HepG2 (cell line): ENCODE measurements around the gene GTPBP6. TPM values are rescaled to one million over a fixed set of nuclear protein-coding genes. Genes with fewer than 3 reads are reported as not detected.
"Not testable (repeated sequence)": the region's sequence is repeated elsewhere in the genome, so short reads cannot be mapped to it uniquely, and the experiment has no call there.

Experiments
- AGO2 ChIP-seq: fragments of 200-400 bp; formaldehyde crosslinking; optimal IDR thresholded peaks from 2 replicates; pipeline ENCODE3; 2017; ENCODE audit warnings: mild to moderate bottlenecking, low read depth, low read length, moderate library complexity
- ETV6 ChIP-seq: sonication (generic); formaldehyde crosslinking; conservative IDR thresholded peaks from 2 replicates; pipeline ENCODE4 v1.4.0; 2020; ENCODE audit warnings: missing genetic modification reagents
- HNRNPL ChIP-seq: fragments of 200-400 bp; formaldehyde crosslinking; IDR thresholded peaks from 2 replicates; pipeline ENCODE4 v1.6.1; 2017; ENCODE audit warnings: mild to moderate bottlenecking, low read depth, low read length
- PATZ1 ChIP-seq: sonication (generic); formaldehyde crosslinking; IDR thresholded peaks from 2 replicates; pipeline ENCODE4 v1.4.0; 2020; ENCODE audit warnings: missing genetic modification reagents
- RBFOX2 ChIP-seq: fragments of 200-400 bp; formaldehyde crosslinking; IDR thresholded peaks from 2 replicates; pipeline ENCODE4 v1.6.1; 2017; ENCODE audit warnings: low read depth, mild to moderate bottlenecking, low read length
- SP1 ChIP-seq, 2 experiments: fragments of 450-650 bp in 1 of 2; sonication (generic) in 1 of 2; formaldehyde crosslinking in 1 of 2; IDR thresholded peaks; 2 replicates each; pipeline versions ENCODE4 v1.4.0 to v1.6.1; 2016 to 2020; ENCODE audit warnings: missing genetic modification reagents in 1 of 2
- ZC3H4 ChIP-seq: sonication (generic); formaldehyde crosslinking; IDR thresholded peaks from 2 replicates; pipeline ENCODE4 v1.4.0; 2020; ENCODE audit warnings: missing genetic modification reagents, borderline replicate concordance
- ZFX ChIP-seq: sonication (generic); formaldehyde crosslinking; IDR thresholded peaks from 2 replicates; pipeline ENCODE4 v1.4.0; 2020; ENCODE audit warnings: mild to moderate bottlenecking, low read depth, missing genetic modification reagents, moderate library complexity
- ZMYM3 ChIP-seq: sonication (generic); formaldehyde crosslinking; IDR thresholded peaks from 2 replicates; pipeline ENCODE4 v1.5.1; 2020; ENCODE audit warnings: mild to moderate bottlenecking, missing genetic modification reagents
- ZMYM4 ChIP-seq: sonication (generic); formaldehyde crosslinking; IDR thresholded peaks from 2 replicates; pipeline ENCODE4 v1.8.1; 2023; ENCODE audit warnings: mild to moderate bottlenecking, missing genetic modification reagents
- ZNF274 ChIP-seq: sonication (generic); formaldehyde crosslinking; IDR thresholded peaks from 2 replicates; pipeline ENCODE4 v1.5.1; 2020; ENCODE audit warnings: mild to moderate bottlenecking, missing genetic modification reagents
- ZSCAN25 ChIP-seq: sonication (generic); formaldehyde crosslinking; IDR thresholded peaks from 2 replicates; pipeline ENCODE4 v1.8.0; 2022; ENCODE audit warnings: mild to moderate bottlenecking, missing genetic modification reagents
- polyA plus RNA-seq, 8 experiments: library from polyadenylated mRNA; depleted of rRNA in 3 of 8; stranded (reverse) in 7 of 8; unstranded in 1 of 8; fragments of >200 nt; fragmentation: Illumina TruSeq in 4 of 8; extraction: Trizol in 4 of 8; gene quantifications; 2 replicates each; pipeline versions ENCODE4 v1.2.1 to v1.2.3, GENCODE V29; 2011 to 2016; ENCODE audit warnings: low read depth in 4 of 8, missing spikeins in 1 of 8, mixed read lengths in 1 of 8; ENCODE audit not compliant: insufficient read depth in 1 of 8
- total RNA-seq, 5 experiments: library from RNA; depleted of rRNA; stranded (reverse); fragments of >200 nt; fragmentation: Illumina TruSeq; extraction: Trizol; gene quantifications; 2 replicates each; pipeline ENCODE4 v1.2.3, GENCODE V29; 2016; ENCODE audit warnings: low read depth in 1 of 5
- TF ChIP-seq, protein P1 (sequence below): IDR thresholded peaks from 2 replicates; pipeline ENCODE4 v1.6.1; 2016; ENCODE audit warnings: missing genetic modification reagents, missing compliant biosample characterization
- TF ChIP-seq, protein P2 (sequence below), 2 experiments: sonication (generic) in 1 of 2; formaldehyde crosslinking in 1 of 2; IDR thresholded peaks; 2 replicates each; pipeline versions ENCODE4 v1.4.0 to v1.6.1; 2018 to 2020; ENCODE audit warnings: missing genetic modification reagents in 2 of 2, borderline replicate concordance in 1 of 2, low read depth in 1 of 2, mild to moderate bottlenecking in 1 of 2, missing biosample characterization in 1 of 2

The GTPBP6 gene
- total and polyA plus RNA-seq, 2 of the 13 experiments (the other 11 are each of a cell fraction or from before 2014, with no cell fraction given): 20.2 to 39.6 TPM

GRCh38 chrX:279757-280604 lies 38.6 kb downstream of the GTPBP6 start (continued):
- TF ChIP-seq ZNF274 (CRISPR knock-in tag) (0 out of 2 replicates have a peak, but pooled peaks have one; percentile 31), ZC3H4 (CRISPR knock-in tag) (0 out of 2 replicates have a peak, but pooled peaks have one; percentile 22), ZMYM3 (CRISPR knock-in tag) (peak; percentile 86), ZMYM4 (CRISPR knock-in tag) (0 out of 2 replicates have a peak, but pooled peaks have one; percentile 13), ZFX (CRISPR knock-in tag) (peak; percentile 44; the same call in 1 of the 2 replicates), RBFOX2 (peak; percentile 88), AGO2 (peak; percentile 81), SP1 (CRISPR knock-in tag; IDR thresholded peaks at IDR 0.05) (peak; percentile 22; the same call in 1 of the 2 replicates), PATZ1 (CRISPR knock-in tag) (peak; percentile 32; the same call in 1 of the 2 replicates), HNRNPL (0 out of 2 replicates have a peak, but pooled peaks have one; percentile 51), ETV6 (CRISPR knock-in tag) (0 out of 2 replicates have a peak, but pooled peaks have one; percentile 17), ZSCAN25 (CRISPR knock-in tag) (peak; percentile 95)
- TF ChIP-seq, protein P1, sequence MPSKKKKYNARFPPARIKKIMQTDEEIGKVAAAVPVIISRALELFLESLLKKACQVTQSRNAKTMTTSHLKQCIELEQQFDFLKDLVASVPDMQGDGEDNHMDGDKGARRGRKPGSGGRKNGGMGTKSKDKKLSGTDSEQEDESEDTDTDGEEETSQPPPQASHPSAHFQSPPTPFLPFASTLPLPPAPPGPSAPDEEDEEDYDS (CRISPR knock-in tag): 0 out of 2 replicates have a peak, but pooled peaks have one; percentile 20
- not testable (repeated sequence) for TF ChIP-seq SP1 (IDR thresholded peaks at IDR 0.05)
- TF ChIP-seq, protein P2, sequence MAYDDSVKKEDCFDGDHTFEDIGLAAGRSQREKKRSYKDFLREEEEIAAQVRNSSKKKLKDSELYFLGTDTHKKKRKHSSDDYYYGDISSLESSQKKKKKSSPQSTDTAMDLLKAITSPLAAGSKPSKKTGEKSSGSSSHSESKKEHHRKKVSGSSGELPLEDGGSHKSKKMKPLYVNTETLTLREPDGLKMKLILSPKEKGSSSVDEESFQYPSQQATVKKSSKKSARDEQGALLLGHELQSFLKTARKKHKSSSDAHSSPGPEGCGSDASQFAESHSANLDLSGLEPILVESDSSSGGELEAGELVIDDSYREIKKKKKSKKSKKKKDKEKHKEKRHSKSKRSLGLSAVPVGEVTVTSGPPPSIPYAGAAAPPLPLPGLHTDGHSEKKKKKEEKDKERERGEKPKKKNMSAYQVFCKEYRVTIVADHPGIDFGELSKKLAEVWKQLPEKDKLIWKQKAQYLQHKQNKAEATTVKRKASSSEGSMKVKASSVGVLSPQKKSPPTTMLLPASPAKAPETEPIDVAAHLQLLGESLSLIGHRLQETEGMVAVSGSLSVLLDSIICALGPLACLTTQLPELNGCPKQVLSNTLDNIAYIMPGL (CRISPR knock-in tag; IDR thresholded peaks at IDR 0.05; ENCODE audit: borderline replicate concordance in 1 of 2, low read depth in 1 of 2): 0 out of 4 replicates have a peak, but pooled peaks of 1 of the 2 experiments have one; percentile 16
